ENCODE data around the gene ZFP57. TPM values are rescaled to one million over a fixed set of nuclear protein-coding genes. Genes with fewer than 3 reads are reported as not detected.

The ZFP57 gene
- total and polyA plus RNA-seq, 2 of the 13 experiments (the other 11 are each of a cell fraction or from before 2014, with no cell fraction given) = not detected

DNA sequence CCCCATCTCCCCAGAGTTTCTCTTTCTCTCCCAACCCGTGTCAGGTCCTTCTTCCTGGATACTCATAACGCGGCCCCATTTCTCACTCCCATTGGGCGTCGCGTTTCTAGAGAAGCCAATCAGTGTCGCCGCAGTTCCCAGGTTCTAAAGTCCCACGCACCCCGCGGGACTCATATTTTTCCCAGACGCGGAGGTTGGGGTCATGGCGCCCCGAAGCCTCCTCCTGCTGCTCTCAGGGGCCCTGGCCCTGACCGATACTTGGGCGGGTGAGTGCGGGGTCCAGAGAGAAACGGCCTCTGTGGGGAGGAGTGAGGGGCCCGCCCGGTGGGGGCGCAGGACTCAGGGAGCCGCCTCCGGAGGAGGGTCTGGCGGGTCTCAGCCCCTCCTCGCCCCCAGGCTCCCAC lies 42.3 kb upstream of the ZFP57 start, which contains the start of gene HLA-F:
Gene HLA-F (plus strand): TSS at position 173 of the 404 bp plus-strand sequence. CDS start 30 bp downstream, at position 203.
- H3K9ac ChIP-seq (ENCODE audit: insufficient read depth, low read depth, low read length) = no peak within 1 kb of the TSS
- 5% methylated on average over 25 of the region's 26 CpGs for WGBS (ENCODE audit: low lambda C conversion rate)
- BruUV-seq (replicated peaks) = no TSS peak
- peak; percentile 63 for DNase-seq (ENCODE audit: low spot score)
- ChIA-PET CTCF (ENCODE audit: low intra/inter-chr PET ratio, low total read pairs) (no interaction called here), POLR2A (no interaction called here)
- no peaks in the 10 kb centered on the region for H3K36me3 ChIP-seq (replicated peaks in 1 of 2; ENCODE audit: control insufficient read depth in 1 of 2, insufficient read depth in 2 of 2, low read length in 2 of 2)
- peak within 1 kb of the TSS; percentile 49 to 72 (median 55); a peak in 5 of 6 replicates for H3K4me3 ChIP-seq (replicated peaks in 1 of 3; ENCODE audit: insufficient read depth in 1 of 3, low read depth in 2 of 3, low read length in 3 of 3)
- H3K4me2 ChIP-seq (ENCODE audit: low read depth, low read length) = peak within 1 kb of the TSS; percentile 69
- no peaks in the 10 kb centered on the region for H3K4me1 ChIP-seq (ENCODE audit: insufficient read depth, low read length)
- no peaks in the 10 kb centered on the region for H3K9me3 ChIP-seq (ENCODE audit: low read length)
- peaks cover 1 to 7% of the 10 kb centered on the region in 2 experiments; a peak in 1 of 5 replicates for H3K27me3 ChIP-seq (ENCODE audit: control insufficient read depth in 1 of 2, insufficient read depth in 2 of 2, low read length in 2 of 2)
- no peaks in the 10 kb centered on the region for H3K79me2 ChIP-seq (ENCODE audit: insufficient read depth, low read length)
- H4K20me1 ChIP-seq (ENCODE audit: insufficient read depth, low read length) = no peaks in the 10 kb centered on the region
- H3K27ac ChIP-seq (ENCODE audit: extremely low read length, insufficient read depth, low read length) = no peak within 1 kb of the TSS
- ATAC-seq = peak; percentile 98
- in situ Hi-C loops (cut with HindIII; ENCODE audit: extremely low pct_ligation_motif_present, low pct_unique_long_range_greater_than_20kb) (no loop called here), intact Hi-C loops (cut with micrococcal nuclease; ENCODE audit: unreplicated experiment) (no loop called here)
- FAIRE-seq = no peak
- H2AFZ ChIP-seq (ENCODE audit: low read length) = peak within 1 kb of the TSS; percentile 76
- TF ChIP-seq TFDP2 (CRISPR knock-in tag; IDR thresholded peaks at IDR 0.05) = 0 out of 2 replicates have a peak, but pooled peaks have one; percentile 41
- TF ChIP-seq, protein P1, sequence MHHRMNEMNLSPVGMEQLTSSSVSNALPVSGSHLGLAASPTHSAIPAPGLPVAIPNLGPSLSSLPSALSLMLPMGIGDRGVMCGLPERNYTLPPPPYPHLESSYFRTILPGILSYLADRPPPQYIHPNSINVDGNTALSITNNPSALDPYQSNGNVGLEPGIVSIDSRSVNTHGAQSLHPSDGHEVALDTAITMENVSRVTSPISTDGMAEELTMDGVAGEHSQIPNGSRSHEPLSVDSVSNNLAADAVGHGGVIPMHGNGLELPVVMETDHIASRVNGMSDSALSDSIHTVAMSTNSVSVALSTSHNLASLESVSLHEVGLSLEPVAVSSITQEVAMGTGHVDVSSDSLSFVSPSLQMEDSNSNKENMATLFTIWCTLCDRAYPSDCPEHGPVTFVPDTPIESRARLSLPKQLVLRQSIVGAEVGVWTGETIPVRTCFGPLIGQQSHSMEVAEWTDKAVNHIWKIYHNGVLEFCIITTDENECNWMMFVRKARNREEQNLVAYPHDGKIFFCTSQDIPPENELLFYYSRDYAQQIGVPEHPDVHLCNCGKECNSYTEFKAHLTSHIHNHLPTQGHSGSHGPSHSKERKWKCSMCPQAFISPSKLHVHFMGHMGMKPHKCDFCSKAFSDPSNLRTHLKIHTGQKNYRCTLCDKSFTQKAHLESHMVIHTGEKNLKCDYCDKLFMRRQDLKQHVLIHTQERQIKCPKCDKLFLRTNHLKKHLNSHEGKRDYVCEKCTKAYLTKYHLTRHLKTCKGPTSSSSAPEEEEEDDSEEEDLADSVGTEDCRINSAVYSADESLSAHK (CRISPR knock-in tag; IDR thresholded peaks at IDR 0.05; ENCODE audit: borderline replicate concordance) = no peak
- peak; percentile 60 for TF ChIP-seq CREM (IDR thresholded peaks at IDR 0.05)
- no peak for TF ChIP-seq CREM (CRISPR knock-in tag; IDR thresholded peaks at IDR 0.05)
- peak; percentile 40; the same call in 1 of the 2 replicates for TF ChIP-seq PHF21A (CRISPR knock-in tag; IDR thresholded peaks at IDR 0.05)
- no peak for TF ChIP-seq SATB2 (CRISPR knock-in tag; IDR thresholded peaks at IDR 0.05)
- TF ChIP-seq SPEN (CRISPR knock-in tag; IDR thresholded peaks at IDR 0.05; ENCODE audit: low read depth) = 0 out of 2 replicates have a peak, but pooled peaks have one; percentile 33
- peak; percentile 54; the same call in 1 of the 2 replicates for TF ChIP-seq YEATS4 (CRISPR knock-in tag; IDR thresholded peaks at IDR 0.05; ENCODE audit: borderline replicate concordance)
- TF ChIP-seq SALL1 (CRISPR knock-in tag; IDR thresholded peaks at IDR 0.05) = 0 out of 2 replicates have a peak, but pooled peaks have one; percentile 31
- peak; percentile 72; the same call in 1 of the 2 replicates for TF ChIP-seq ZNF777 (CRISPR knock-in tag; IDR thresholded peaks at IDR 0.05)
- peak; percentile 22; the same call in 1 of the 2 replicates for TF ChIP-seq NFKB2 (CRISPR knock-in tag; IDR thresholded peaks at IDR 0.05; ENCODE audit: borderline replicate concordance)
- TF ChIP-seq PCBP1 (IDR thresholded peaks at IDR 0.05; ENCODE audit: borderline replicate concordance, low read depth, low read length) = 0 out of 2 replicates have a peak, but pooled peaks have one; percentile 24
- no peak for TF ChIP-seq ZKSCAN1 (IDR thresholded peaks at IDR 0.05; ENCODE audit: low read length)
- TF ChIP-seq RFXAP (CRISPR knock-in tag; IDR thresholded peaks at IDR 0.05; ENCODE audit: borderline replicate concordance) = peak; percentile 100
- TF ChIP-seq RFXANK (CRISPR knock-in tag; IDR thresholded peaks at IDR 0.05) = peak; percentile 99
- TF ChIP-seq EZH2 (conservative IDR thresholded peaks at IDR 0.05; ENCODE audit: low read depth, low read length) = no peak
- peak; percentile 98 for TF ChIP-seq RFX5 (IDR thresholded peaks at IDR 0.05; ENCODE audit: low read depth, low read length)
- TF ChIP-seq NFYB (CRISPR knock-in tag; IDR thresholded peaks at IDR 0.05) = peak; percentile 77
- no peak for TF ChIP-seq KDM3A (CRISPR knock-in tag; IDR thresholded peaks at IDR 0.05; ENCODE audit: low read depth)
- no peak for TF ChIP-seq MAZ (IDR thresholded peaks at IDR 0.05; ENCODE audit: borderline replicate concordance, low read depth, low read length)
- 0 out of 2 replicates have a peak, but pooled peaks have one; percentile 27 for TF ChIP-seq MAZ (CRISPR knock-in tag; IDR thresholded peaks at IDR 0.05; ENCODE audit: low read depth)
- peak; percentile 65; the same call in 1 of the 2 replicates for TF ChIP-seq ZNF501 (CRISPR knock-in tag; IDR thresholded peaks at IDR 0.05)
- TF ChIP-seq, protein P2, sequence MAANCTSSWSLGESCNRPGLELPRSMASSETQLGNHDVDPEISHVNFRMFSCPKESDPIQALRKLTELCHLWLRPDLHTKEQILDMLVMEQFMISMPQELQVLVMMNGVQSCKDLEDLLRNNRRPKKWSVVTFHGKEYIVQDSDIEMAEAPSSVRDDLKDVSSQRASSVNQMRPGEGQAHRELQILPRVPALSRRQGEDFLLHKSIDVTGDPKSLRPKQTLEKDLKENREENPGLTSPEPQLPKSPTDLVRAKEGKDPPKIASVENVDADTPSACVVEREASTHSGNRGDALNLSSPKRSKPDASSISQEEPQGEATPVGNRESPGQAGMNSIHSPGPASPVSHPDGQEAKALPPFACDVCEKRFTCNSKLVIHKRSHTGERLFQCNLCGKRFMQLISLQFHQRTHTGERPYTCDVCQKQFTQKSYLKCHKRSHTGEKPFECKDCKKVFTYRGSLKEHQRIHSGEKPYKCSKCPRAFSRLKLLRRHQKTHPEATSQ (CRISPR knock-in tag; IDR thresholded peaks at IDR 0.05; ENCODE audit: borderline replicate concordance) = no peak
